Lower lobe of right lung (tissue), 2 donors: ENCODE results near the gene TRAF5. TPM values are rescaled to one million over a fixed set of nuclear protein-coding genes. Genes with fewer than 3 reads are reported as not detected.
A peak's percentile ranks its signal among the peaks of the same experiment; 100 is the strongest.
"Not testable (repeated sequence)": the region's sequence is repeated elsewhere in the genome, so short reads cannot be mapped to it uniquely, and the experiment has no call there.

Experiments
- ATAC-seq, 2 donors: fragments of 200-7000 bp; cut with Tn5 transposase; one replicate each; pipeline ENCODE4 v1.9.1; 2020 to 2022; ENCODE audit warnings: mild to moderate bottlenecking in 2 of 2, moderate library complexity in 2 of 2
- DNase-seq: peaks from one replicate; pipeline ENCODE4 v3.0.0-alpha.2; 2020
- H3K27ac ChIP-seq: fragments of 200-600 bp; one replicate; pipeline ENCODE4 v1.8.0; 2022
- H3K27me3 ChIP-seq: fragments of 200-600 bp; one replicate; pipeline ENCODE4 v1.8.0; 2022; ENCODE audit warnings: low read depth
- H3K36me3 ChIP-seq: fragments of 200-600 bp; one replicate; pipeline ENCODE4 v1.8.0; 2022; ENCODE audit warnings: mild to moderate bottlenecking
- H3K4me1 ChIP-seq: fragments of 200-600 bp; one replicate; pipeline ENCODE4 v1.8.0; 2022
- H3K4me3 ChIP-seq: fragments of 200-600 bp; one replicate; pipeline ENCODE4 v1.8.0; 2022; ENCODE audit warnings: mild to moderate bottlenecking
- H3K9me3 ChIP-seq: fragments of 200-600 bp; one replicate; pipeline ENCODE4 v1.8.0; 2022
- intact Hi-C: fragments of 100-400 bp; cut with DNase I; formaldehyde crosslinking; loops from one replicate; pipeline ENCODE4 v1.11.0; 2022
- total RNA-seq: library from RNA; stranded (reverse); fragmentation: NEBNext Ultra II Directional; extraction: Animal tissue kit (Norgen Biotek cat#: 25700); gene quantifications from one replicate; pipeline ENCODE4 v1.2.1, GENCODE V29; 2021
- TF ChIP-seq, protein P1 (sequence below): fragments of 200-600 bp; IDR thresholded peaks from one replicate; pipeline ENCODE4 v1.8.0; 2022; ENCODE audit warnings: antibody characterized with exemption, mild to moderate bottlenecking
- donor health status: DM: no; HTN: yes; CAD: no; lungs with severe emphysema.

The TRAF5 gene
- total RNA-seq, 1 donor from 2014 or later: 8.8 TPM

DNA sequence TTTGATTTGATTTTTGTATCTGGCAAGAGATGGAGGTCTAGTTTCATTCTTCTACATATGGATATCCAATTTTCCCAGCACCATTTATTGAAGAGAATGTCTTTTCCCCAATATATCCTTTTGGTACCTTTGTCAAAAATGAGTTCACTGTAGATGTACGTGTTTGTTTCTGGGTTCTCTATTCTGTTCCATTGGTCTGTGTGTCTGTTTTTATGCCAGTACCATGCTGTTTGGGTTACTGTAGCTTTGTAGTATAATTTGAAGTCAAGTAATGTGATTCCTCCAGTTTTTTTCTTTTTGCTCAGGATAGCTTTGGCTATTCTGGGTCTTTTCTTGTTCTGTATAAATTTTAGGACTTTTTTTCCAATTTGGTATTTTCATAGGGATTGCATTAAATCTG, 75.1 kb downstream of the TRAF5 start:
- intact Hi-C loops, H3K4me1 ChIP-seq, H3K27ac ChIP-seq, DNase-seq, H3K9me3 ChIP-seq, H3K36me3 ChIP-seq, H3K27me3 ChIP-seq, H3K4me3 ChIP-seq, ATAC-seq: not testable (repeated sequence)

- H3K27ac ChIP-seq, H3K36me3 ChIP-seq, intact Hi-C loops, H3K27me3 ChIP-seq, H3K4me3 ChIP-seq, DNase-seq, H3K4me1 ChIP-seq, H3K9me3 ChIP-seq, ATAC-seq: not testable (repeated sequence)
These were observed 79.5 kb downstream of the TRAF5 start for GRCh38 chr1:211406086-211406485.

DNA sequence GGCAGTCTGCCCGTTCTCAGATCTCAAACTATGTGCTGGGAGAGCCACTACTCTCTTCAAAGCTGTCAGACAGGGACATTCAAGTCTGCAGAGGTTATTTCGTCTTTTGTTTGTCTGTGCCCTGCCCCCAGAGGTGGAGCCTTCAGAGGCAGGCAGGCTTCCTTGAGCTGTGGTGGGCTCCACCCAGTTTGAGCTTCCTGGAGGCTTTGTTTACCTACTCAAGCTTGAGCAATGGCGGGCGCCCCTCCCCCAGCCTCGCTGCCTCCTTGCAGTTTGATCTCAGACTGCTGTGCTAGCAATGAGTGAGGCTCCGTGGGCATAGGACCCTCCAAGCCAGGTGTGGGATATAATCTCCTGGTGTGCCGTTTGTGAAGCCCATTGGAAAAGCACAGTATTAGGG, 81.1 kb downstream of the TRAF5 start:
- H3K9me3 ChIP-seq, H3K36me3 ChIP-seq, H3K27ac ChIP-seq, ATAC-seq, H3K4me3 ChIP-seq, H3K27me3 ChIP-seq, intact Hi-C loops, H3K4me1 ChIP-seq: not testable (repeated sequence)
- peak; percentile 67 for DNase-seq

- Histone ChIP-seq H3K9me3 (no peaks in the 10 kb centered on the region), H3K27me3 (no peaks in the 10 kb centered on the region), H3K4me3 (no peak overlapping the region), H3K27ac (no peak overlapping the region), H3K4me1 (no peaks in the 10 kb centered on the region), H3K36me3 (no peaks in the 10 kb centered on the region)
- ATAC-seq: no peak
- DNase-seq: no peak
- TF ChIP-seq, protein P1, sequence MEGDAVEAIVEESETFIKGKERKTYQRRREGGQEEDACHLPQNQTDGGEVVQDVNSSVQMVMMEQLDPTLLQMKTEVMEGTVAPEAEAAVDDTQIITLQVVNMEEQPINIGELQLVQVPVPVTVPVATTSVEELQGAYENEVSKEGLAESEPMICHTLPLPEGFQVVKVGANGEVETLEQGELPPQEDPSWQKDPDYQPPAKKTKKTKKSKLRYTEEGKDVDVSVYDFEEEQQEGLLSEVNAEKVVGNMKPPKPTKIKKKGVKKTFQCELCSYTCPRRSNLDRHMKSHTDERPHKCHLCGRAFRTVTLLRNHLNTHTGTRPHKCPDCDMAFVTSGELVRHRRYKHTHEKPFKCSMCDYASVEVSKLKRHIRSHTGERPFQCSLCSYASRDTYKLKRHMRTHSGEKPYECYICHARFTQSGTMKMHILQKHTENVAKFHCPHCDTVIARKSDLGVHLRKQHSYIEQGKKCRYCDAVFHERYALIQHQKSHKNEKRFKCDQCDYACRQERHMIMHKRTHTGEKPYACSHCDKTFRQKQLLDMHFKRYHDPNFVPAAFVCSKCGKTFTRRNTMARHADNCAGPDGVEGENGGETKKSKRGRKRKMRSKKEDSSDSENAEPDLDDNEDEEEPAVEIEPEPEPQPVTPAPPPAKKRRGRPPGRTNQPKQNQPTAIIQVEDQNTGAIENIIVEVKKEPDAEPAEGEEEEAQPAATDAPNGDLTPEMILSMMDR: no peak
- intact Hi-C loops: no loop called here
These were observed 85.0 kb downstream of the TRAF5 start for GRCh38 chr1:211411639-211412038.

- Histone ChIP-seq H3K27me3 (no peaks in the 10 kb centered on the region), H3K4me1 (no peaks in the 10 kb centered on the region), H3K36me3 (no peaks in the 10 kb centered on the region), H3K4me3 (no peak overlapping the region), H3K9me3 (no peaks in the 10 kb centered on the region), H3K27ac (no peak overlapping the region)
- TF ChIP-seq, protein P1: no peak
- DNase-seq: no peak
- no peak for ATAC-seq
- intact Hi-C loops: no loop called here
These were observed 89.1 kb downstream of the TRAF5 start for GRCh38 chr1:211415700-211416099.

- H3K27me3 ChIP-seq, H3K4me1 ChIP-seq, DNase-seq, intact Hi-C loops, H3K9me3 ChIP-seq, H3K36me3 ChIP-seq, H3K27ac ChIP-seq: not testable (repeated sequence)
- ATAC-seq: peak; percentile 78 to 84
- H3K4me3 ChIP-seq: peak overlapping the region; percentile 45
- TF ChIP-seq, protein P1: peak; percentile 26
These were observed 89.6 kb downstream of the TRAF5 start for GRCh38 chr1:211416246-211416627.

DNA sequence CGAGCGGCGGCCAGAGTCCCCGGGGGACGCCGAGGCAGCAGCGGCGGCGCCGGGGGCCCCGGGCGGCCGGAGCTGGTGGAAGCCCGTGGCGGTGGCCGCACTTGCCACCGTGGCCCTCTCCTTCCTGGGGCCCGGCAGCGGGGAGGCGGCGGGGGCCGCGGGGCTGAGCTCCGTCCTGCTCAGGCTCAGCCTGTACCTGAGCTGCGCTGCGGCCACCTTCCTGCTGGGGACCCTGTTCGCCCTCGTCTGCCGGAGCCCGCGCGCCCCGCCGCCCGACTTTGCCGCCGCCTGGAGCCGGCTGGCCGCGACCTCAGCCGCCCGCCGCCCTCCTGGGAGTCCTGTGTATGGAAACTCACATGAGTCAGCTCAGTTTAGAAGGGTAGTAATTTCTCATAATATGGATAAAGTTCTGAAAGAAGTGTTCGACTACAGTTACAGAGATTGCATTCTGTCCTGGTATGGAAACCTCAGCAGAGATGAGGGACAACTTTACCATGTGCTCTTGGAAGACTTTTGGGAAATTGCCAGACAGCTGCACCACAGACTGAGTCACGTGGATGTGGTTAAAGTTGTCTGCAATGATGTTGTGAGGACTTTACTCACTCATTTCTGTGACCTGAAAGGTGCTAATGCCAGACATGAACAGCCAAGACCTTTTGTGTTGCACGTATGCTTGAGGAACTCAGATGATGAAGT, 90.1 kb downstream of the TRAF5 start:
- H3K9me3 ChIP-seq, H3K27me3 ChIP-seq, H3K4me1 ChIP-seq, H3K27ac ChIP-seq, intact Hi-C loops, H3K36me3 ChIP-seq: not testable (repeated sequence)
- peak; percentile 82 to 84 for ATAC-seq
- DNase-seq: peak; percentile 55
- peak overlapping the region; percentile 45 for H3K4me3 ChIP-seq
